H1 (cell line): ENCODE results near the gene WDR11. TPM values are rescaled to one million over a fixed set of nuclear protein-coding genes. Genes with fewer than 3 reads are reported as not detected.

ENCODE experiments used
- CTCF ChIA-PET: fragments of 300-600 bp; sonication (Branson Sonifier 250); formaldehyde crosslinking; loops from one replicate; lab custom pipeline; 2021; ENCODE audit not compliant: partially characterized antibody; lab: Charles Lee
- POLR2A ChIA-PET: fragments of 300-600 bp; sonication (Branson Sonifier 250); formaldehyde crosslinking; loops from one replicate; lab custom pipeline; 2021; ENCODE audit warnings: inconsistent platforms; ENCODE audit not compliant: partially characterized antibody; lab: Charles Lee
- DNase-seq, 2 experiments: peaks; one replicate each; pipeline versions ENCODE4 v3.0.0 to v3.0.0-alpha.2; 2010 to 2022; ENCODE audit warnings: low spot score in 2 of 2, low read depth in 1 of 2, mixed read lengths in 1 of 2
- FAIRE-seq: peaks from 2 replicates; lab custom pipeline; 2011; peaks lifted over from hg19 to GRCh38; lab: Jason Lieb, UNC
- H2AFZ ChIP-seq: 2 replicates; pipeline ENCODE4 v1.8.1; 2012; ENCODE audit warnings: low read length, inconsistent platforms
- H2AK5ac ChIP-seq: 2 replicates; pipeline ENCODE4 v1.6.1; 2013; ENCODE audit warnings: low read depth, low read length
- H2BK120ac ChIP-seq: replicated peaks from 2 replicates; pipeline ENCODE3; 2013; ENCODE audit warnings: low read depth, low read length, inconsistent platforms
- H2BK12ac ChIP-seq: 2 replicates; pipeline ENCODE4 v1.6.1; 2013; ENCODE audit warnings: low read depth, low read length
- H2BK15ac ChIP-seq: 2 replicates; pipeline ENCODE4 v1.6.1; 2013; ENCODE audit warnings: low read length
- H2BK20ac ChIP-seq: 2 replicates; pipeline ENCODE4 v1.6.1; 2013; ENCODE audit warnings: low read length
- H2BK5ac ChIP-seq: 2 replicates; pipeline ENCODE4 v1.6.1; 2013; ENCODE audit warnings: low read depth, low read length
- H3K14ac ChIP-seq: 2 replicates; pipeline ENCODE4 v1.6.1; 2013; ENCODE audit warnings: inconsistent platforms; ENCODE audit not compliant: insufficient read length
- H3K18ac ChIP-seq: 2 replicates; pipeline ENCODE4 v1.6.1; 2013; ENCODE audit warnings: low read length; ENCODE audit errors: extremely low read depth
- H3K23ac ChIP-seq: 2 replicates; pipeline ENCODE4 v1.6.1; 2013; ENCODE audit warnings: inconsistent platforms; ENCODE audit not compliant: insufficient read length
- H3K23me2 ChIP-seq: 2 replicates; pipeline ENCODE4 v1.6.1; 2013; ENCODE audit warnings: low read depth, low read length
- H3K27ac ChIP-seq: 2 replicates; pipeline ENCODE4 v1.6.1; 2011; ENCODE audit warnings: low read depth, low read length, inconsistent platforms
- H3K27me3 ChIP-seq, 4 experiments: replicated peaks in 1 of 4; 1 replicate in 1 of 4; 2 replicates in 3 of 4; pipeline versions ENCODE4 v1.6.1 to v1.8.1; 2011 to 2013; ENCODE audit warnings: low read length in 3 of 4, mild to moderate bottlenecking in 3 of 4, inconsistent platforms in 2 of 4, mixed read lengths in 2 of 4, moderate library complexity in 1 of 4; ENCODE audit not compliant: control insufficient read depth in 3 of 4, insufficient read depth in 3 of 4; ENCODE audit errors: extremely low read depth in 1 of 4
- H3K36me3 ChIP-seq, 4 experiments: 2 replicates each; pipeline versions ENCODE4 v1.6.1 to v1.8.1; 2011 to 2013; ENCODE audit warnings: mild to moderate bottlenecking in 4 of 4, low read length in 3 of 4, moderate library complexity in 2 of 4, control low read depth in 1 of 4, inconsistent platforms in 1 of 4; ENCODE audit not compliant: insufficient read depth in 4 of 4, control insufficient read depth in 2 of 4
- H3K4ac ChIP-seq: replicated peaks from 2 replicates; pipeline ENCODE3; 2013; ENCODE audit warnings: low read length, low read depth, mixed read lengths, inconsistent platforms; ENCODE audit not compliant: insufficient read length
- H3K4me1 ChIP-seq, 4 experiments: replicated peaks in 1 of 4; 1 replicate in 1 of 4; 2 replicates in 3 of 4; pipeline versions ENCODE4 v1.6.1 to v1.8.1; 2011 to 2013; ENCODE audit warnings: low read length in 3 of 4, inconsistent platforms in 2 of 4, mixed read lengths in 1 of 4; ENCODE audit not compliant: insufficient read depth in 4 of 4, control insufficient read depth in 3 of 4
- H3K4me2 ChIP-seq, 2 experiments: 2 replicates each; pipeline versions ENCODE4 v1.6.1 to v1.8.1; 2011 to 2013; ENCODE audit warnings: low read depth in 2 of 2, low read length in 2 of 2, control low read depth in 1 of 2, inconsistent platforms in 1 of 2, mild to moderate bottlenecking in 1 of 2; ENCODE audit not compliant: insufficient read depth in 1 of 2
- H3K4me3 ChIP-seq, 4 experiments: fragments of 200-600, 300-600 bp in 1 of 4; sonication (generic), shearing (Covaris generic), sonication (Bioruptor Twin) in 1 of 4; 2 replicates each; pipeline versions ENCODE4 v1.5.1 to v1.8.1; 2011 to 2016; ENCODE audit warnings: low read length in 4 of 4, low read depth in 3 of 4, control low read depth in 2 of 4, inconsistent platforms in 2 of 4, mild to moderate bottlenecking in 2 of 4, mixed read lengths in 1 of 4, moderate library complexity in 1 of 4; ENCODE audit not compliant: insufficient read depth in 2 of 4; ENCODE audit errors: extremely low read depth in 1 of 4
- H3K56ac ChIP-seq: replicated peaks from 2 replicates; pipeline ENCODE3; 2013; ENCODE audit warnings: low read depth, mild to moderate bottlenecking, mixed read lengths, low read length, inconsistent platforms; ENCODE audit not compliant: insufficient read length
- H3K79me1 ChIP-seq: 2 replicates; pipeline ENCODE4 v1.6.1; 2013; ENCODE audit warnings: low read depth, low read length, control low read depth
- H3K79me2 ChIP-seq, 2 experiments: 2 replicates each; pipeline versions ENCODE4 v1.6.1 to v1.8.1; 2012 to 2013; ENCODE audit warnings: low read length in 2 of 2, mild to moderate bottlenecking in 2 of 2, inconsistent platforms in 1 of 2; ENCODE audit not compliant: insufficient read depth in 2 of 2, control insufficient read depth in 1 of 2
- H3K9ac ChIP-seq, 4 experiments: replicated peaks in 1 of 4; 1 replicate in 1 of 4; 2 replicates in 3 of 4; pipeline versions ENCODE4 v1.6.1 to v1.8.1; 2011 to 2013; ENCODE audit warnings: low read depth in 3 of 4, low read length in 3 of 4, control low read depth in 2 of 4, mild to moderate bottlenecking in 2 of 4, moderate library complexity in 2 of 4, inconsistent platforms in 1 of 4; ENCODE audit errors: extremely low read depth in 1 of 4
- H3K9me3 ChIP-seq, 2 experiments: 2 replicates each; pipeline versions ENCODE4 v1.6.1 to v1.8.1; 2012 to 2013; ENCODE audit warnings: mild to moderate bottlenecking in 2 of 2, moderate library complexity in 2 of 2, control low read depth in 1 of 2, inconsistent platforms in 1 of 2, low read depth in 1 of 2, low read length in 1 of 2, mixed read lengths in 1 of 2; ENCODE audit not compliant: insufficient read depth in 2 of 2
- H4K20me1 ChIP-seq, 2 experiments: replicated peaks in 1 of 2; 2 replicates each; pipeline versions ENCODE3 to v1.8.1; 2011 to 2013; ENCODE audit warnings: inconsistent platforms in 2 of 2, low read length in 2 of 2, mild to moderate bottlenecking in 1 of 2; ENCODE audit not compliant: insufficient read depth in 2 of 2, control insufficient read depth in 1 of 2
- H4K5ac ChIP-seq: 2 replicates; pipeline ENCODE4 v1.6.1; 2013; ENCODE audit warnings: low read length, low read depth, mixed read lengths, inconsistent platforms; ENCODE audit not compliant: insufficient read length
- H4K8ac ChIP-seq: 2 replicates; pipeline ENCODE4 v1.8.0; 2013; ENCODE audit warnings: mild to moderate bottlenecking, moderate library complexity, low read length, inconsistent platforms; ENCODE audit not compliant: insufficient read depth; ENCODE audit errors: extremely low read depth
- H4K91ac ChIP-seq: replicated peaks from 2 replicates; pipeline ENCODE3; 2013; ENCODE audit warnings: low read length, mixed read lengths, inconsistent platforms; ENCODE audit not compliant: insufficient read length
- ATF3 ChIP-seq: IDR thresholded peaks from 2 replicates; pipeline ENCODE4 v1.6.1; 2011; ENCODE audit warnings: low read depth, mild to moderate bottlenecking, low read length; ENCODE audit not compliant: insufficient read depth
- BCL11A ChIP-seq, 2 experiments: IDR thresholded peaks; one replicate each; pipeline ENCODE4 v1.6.1; 2011; ENCODE audit warnings: low read depth in 2 of 2, low read length in 2 of 2, mild to moderate bottlenecking in 2 of 2
- CBX5 ChIP-seq: fragments of 300-800, 300-1000 bp; sonication (generic); IDR thresholded peaks from 2 replicates; pipeline ENCODE4 v1.7.1; 2016; ENCODE audit warnings: antibody characterized with exemption, low read length, low read depth
- GTF2F1 ChIP-seq: IDR thresholded peaks from 2 replicates; pipeline ENCODE4 v1.6.1; 2012; ENCODE audit warnings: low read depth, low read length, improper control_type of control experiment, borderline replicate concordance
- RNF2 ChIP-seq: fragments of 200-900, 300-1000 bp; sonication (generic); IDR thresholded peaks from 2 replicates; pipeline ENCODE4 v1.7.1; 2016; ENCODE audit warnings: borderline replicate concordance, low read depth, mild to moderate bottlenecking, antibody characterized with exemption, low read length; ENCODE audit not compliant: poor library complexity, severe bottlenecking; ENCODE audit errors: missing control alignments
- SAP30 ChIP-seq: fragments of 300-600 bp; sonication (generic); IDR thresholded peaks from 2 replicates; pipeline ENCODE4 v1.7.1; 2012; ENCODE audit warnings: low read length, moderate library complexity, mild to moderate bottlenecking, inconsistent platforms; ENCODE audit not compliant: insufficient read depth, insufficient replicate concordance
- SP2 ChIP-seq: IDR thresholded peaks from 2 replicates; pipeline ENCODE4 v1.6.1; 2012; ENCODE audit warnings: mild to moderate bottlenecking, low read length, inconsistent platforms
- USF2 ChIP-seq: IDR thresholded peaks from 2 replicates; pipeline ENCODE4 v1.6.1; 2011; ENCODE audit warnings: low read length, improper control_type of control experiment
- WGBS, 2 experiments: shearing (Covaris generic) in 1 of 2; methylation state at CpG; one replicate each; pipeline versions ENCODE4 v1.1.6 to v1.1.7; 2013 to 2015; ENCODE audit warnings: low lambda C conversion rate in 2 of 2, mixed read lengths in 2 of 2, inconsistent platforms in 1 of 2, low coverage in 1 of 2, missing lambda C conversion rate in 1 of 2; ENCODE audit not compliant: insufficient replicate concordance in 2 of 2, insufficient coverage in 1 of 2, insufficient read length in 1 of 2; ENCODE audit errors: extremely low coverage in 1 of 2, missing lambda C conversion rate in 1 of 2; 5-methylcytosine and 5-hydroxymethylcytosine counted together
- polyA plus RNA-seq, 7 experiments: library from polyadenylated mRNA; depleted of rRNA in 3 of 7; stranded (reverse) in 5 of 7; unstranded in 2 of 7; fragments of >200 nt in 5 of 7; fragments of 200-250 nt in 2 of 7; gene quantifications; 1 replicate in 5 of 7; 2 replicates in 1 of 7; 4 replicates in 1 of 7; pipeline versions ENCODE4 v1.2.1 to v1.2.3, GENCODE V29; 2011 to 2013; ENCODE audit warnings: missing spikeins in 2 of 7, mixed read lengths in 2 of 7
- total RNA-seq: library from RNA; stranded (reverse); fragmentation: NEBNext Ultra II Directional; extraction: Animal tissue kit (Norgen Biotek cat#: 25700); gene quantifications from 2 replicates; pipeline ENCODE4 v1.2.1, GENCODE V29; 2021

Gene WDR11
- total and polyA plus RNA-seq, 2 of the 8 experiments (the other 6 are each of a cell fraction or from before 2014, with no cell fraction given) = 39.7 to 41.9 TPM

- ChIA-PET POLR2A (interaction anchor here (1.0 kb wide), 2 partner anchors 21 to 50 kb away, joined by 3 read pairs; no protein-coding TSS in a partner anchor), CTCF (interaction anchor here (0.9 to 4.5 kb wide), 9 partner anchors 10 to 266 kb away, joined by 3 to 34 read pairs (median 4); no protein-coding TSS in a partner anchor)
- H3K79me1 ChIP-seq = no peaks in the 10 kb centered on the region
- H4K20me1 ChIP-seq = no peaks in the 10 kb centered on the region
- no peak overlapping the region for H3K4ac ChIP-seq
- peaks cover 1 to 7% (median 5%) of the 10 kb centered on the region in 4 experiments; a peak in 5 of 7 replicates for H3K4me1 ChIP-seq
- no peak overlapping the region for H3K9ac ChIP-seq
- H2BK12ac ChIP-seq = no peak overlapping the region
- no peaks in the 10 kb centered on the region for H3K9me3 ChIP-seq
- no peaks in the 10 kb centered on the region for H3K23me2 ChIP-seq
- H2BK5ac ChIP-seq = no peak overlapping the region
- no peak overlapping the region for H2BK120ac ChIP-seq
- 0 out of 4 replicates have a peak overlapping the region, but pooled peaks of 1 of the 2 experiments have one; percentile 12 for H3K4me2 ChIP-seq
- 90% methylated on average over 3 of the region's 3 CpGs; no CpG with 5 or more reads in 1 of the 2 experiments for WGBS, 2 experiments
- no peak overlapping the region for H2BK15ac ChIP-seq
- H3K23ac ChIP-seq = no peak overlapping the region
- H3K56ac ChIP-seq = no peak overlapping the region
- H2AFZ ChIP-seq = no peak overlapping the region
- H2BK20ac ChIP-seq = no peak overlapping the region
- H2AK5ac ChIP-seq = no peak overlapping the region
- DNase-seq (no peak), FAIRE-seq (no peak)
- H4K8ac ChIP-seq = no peak overlapping the region
- H3K4me3 ChIP-seq = peak overlapping the region in 1 of 4 experiments; percentile 7; a peak in 1 of 8 replicates
- no peaks in the 10 kb centered on the region for H3K36me3 ChIP-seq
- peaks cover 0 to 4% (median 0%) of the 10 kb centered on the region in 4 experiments; a peak in 2 of 7 replicates for H3K27me3 ChIP-seq
- no peak overlapping the region for H3K27ac ChIP-seq
- no peak overlapping the region for H3K18ac ChIP-seq
- H4K91ac ChIP-seq = no peak overlapping the region
- no peaks in the 10 kb centered on the region for H3K79me2 ChIP-seq
- H3K14ac ChIP-seq = no peak overlapping the region
- H4K5ac ChIP-seq = no peak overlapping the region
- no peak for TF ChIP-seq RNF2
- TF ChIP-seq SP2 = no peak
- no peak for TF ChIP-seq ATF3
- no peak for TF ChIP-seq GTF2F1
- no peak for TF ChIP-seq SAP30
- no peak for TF ChIP-seq BCL11A (IDR thresholded peaks at IDR 0.05; ENCODE audit: low read depth in 2 of 2, low read length in 2 of 2)
- no peak for TF ChIP-seq USF2
- no peak for TF ChIP-seq CBX5
These were observed 25.0 kb upstream of the WDR11 start for GRCh38 chr10:120825878-120826769.
